Measurements from ENCODE around the gene AMOT. TPM values are rescaled to one million over a fixed set of nuclear protein-coding genes. Genes with fewer than 3 reads are reported as not detected.
A peak's percentile ranks its signal among the peaks of the same experiment; 100 is the strongest.

Gene AMOT
- total RNA-seq, 1 donor from 2014 or later = 36.9 TPM

DNA sequence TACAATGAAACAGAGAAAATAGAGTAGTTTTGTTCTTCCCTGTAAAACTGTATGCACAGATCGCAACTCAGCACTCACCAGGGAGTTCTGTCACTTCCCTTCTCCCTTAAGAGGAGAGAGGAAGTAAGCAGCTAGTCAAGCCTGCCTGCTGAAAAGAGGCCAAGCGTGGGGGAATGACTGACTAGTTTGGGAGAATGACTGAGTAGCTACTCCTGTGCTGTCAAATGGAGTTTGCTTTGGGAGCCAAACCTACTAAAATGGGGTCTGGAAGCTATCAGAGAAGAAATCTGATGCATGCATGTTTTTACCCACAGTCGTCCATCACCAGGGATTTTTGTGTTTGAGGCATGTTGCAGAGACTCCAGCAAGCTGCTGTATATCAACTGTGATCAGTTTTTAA, 106.3 kb downstream of the AMOT start:
- no peaks in the 10 kb centered on the region for H3K27me3 Mint-ChIP-seq (ENCODE audit: low read depth, unreplicated experiment)
- Histone ChIP-seq H3K4me1 (ENCODE audit: insufficient read depth, low read length) (no peaks in the 10 kb centered on the region), H2AFZ (ENCODE audit: low read depth, low read length) (peak overlapping the region; percentile 26), H3K27me3 (ENCODE audit: insufficient read depth, low read length) (no peaks in the 10 kb centered on the region), H3K9me3 (ENCODE audit: insufficient read depth, low read depth, low read length) (no peaks in the 10 kb centered on the region), H3K4me3 (ENCODE audit: insufficient read depth, low read depth, low read length) (no peak overlapping the region), H3K4me2 (ENCODE audit: low read length) (peak overlapping the region; percentile 22), H3K27ac (ENCODE audit: low read depth, low read length) (no peak overlapping the region), H4K20me1 (ENCODE audit: insufficient read depth, low read length) (no peaks in the 10 kb centered on the region), H3K79me2 (ENCODE audit: insufficient read depth, low read length) (no peaks in the 10 kb centered on the region), H3K36me3 (ENCODE audit: insufficient read depth, low read length) (no peaks in the 10 kb centered on the region), H3K9ac (ENCODE audit: low read length) (no peak overlapping the region)
- H3K4me3 Mint-ChIP-seq (ENCODE audit: unreplicated experiment) = no peak overlapping the region
- H3K4me1 Mint-ChIP-seq (ENCODE audit: low read depth, unreplicated experiment) = peaks cover 8% of the 10 kb centered on the region
- DNase-seq (ENCODE audit: low read depth) (peak; percentile 21), FAIRE-seq (peak; percentile 95)
- TF ChIP-seq CTCF (IDR thresholded peaks at IDR 0.05; ENCODE audit: insufficient read depth, low read depth, low read length) = no peak
- TF ChIP-seq EZH2 (IDR thresholded peaks at IDR 0.05; ENCODE audit: insufficient read depth, low read length) = no peak
- no peak overlapping the region for H3K27ac Mint-ChIP-seq (ENCODE audit: unreplicated experiment)
- H3K36me3 Mint-ChIP-seq (ENCODE audit: low read depth, unreplicated experiment) = no peaks in the 10 kb centered on the region
- H3K9me3 Mint-ChIP-seq (ENCODE audit: unreplicated experiment) = no peaks in the 10 kb centered on the region

DNA sequence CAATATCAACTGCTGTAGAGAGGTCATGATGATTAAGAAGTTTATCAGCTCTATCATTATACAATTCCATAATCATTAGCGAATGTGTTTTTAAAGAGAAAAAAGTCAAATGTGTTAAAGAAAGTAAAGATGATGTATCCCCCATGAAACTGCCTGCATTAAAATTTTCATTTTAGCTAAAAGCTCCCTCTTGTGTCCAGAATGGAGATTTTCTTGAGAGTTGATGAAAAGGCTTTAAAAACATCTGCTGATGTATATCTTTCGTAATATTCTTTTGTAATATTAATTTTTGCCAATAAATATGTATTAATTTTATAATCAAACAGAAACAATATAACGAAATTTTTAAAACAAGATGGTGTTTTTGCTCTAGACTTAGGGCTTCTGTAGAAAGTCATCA, 108.8 kb downstream of the AMOT start:
- peak; percentile 93 for FAIRE-seq
- no peak overlapping the region for H2AFZ ChIP-seq (ENCODE audit: low read depth, low read length)
- TF ChIP-seq CTCF (IDR thresholded peaks at IDR 0.05; ENCODE audit: insufficient read depth, low read depth, low read length) (no peak), EZH2 (IDR thresholded peaks at IDR 0.05; ENCODE audit: insufficient read depth, low read length) (no peak)
- H3K36me3 Mint-ChIP-seq (ENCODE audit: low read depth, unreplicated experiment) = no peaks in the 10 kb centered on the region
- DNase-seq (ENCODE audit: low read depth) = no peak
- no peak overlapping the region for H3K4me2 ChIP-seq (ENCODE audit: low read length)
- no peak overlapping the region for H3K27ac Mint-ChIP-seq (ENCODE audit: unreplicated experiment)
- H3K4me3 Mint-ChIP-seq (ENCODE audit: unreplicated experiment) = no peak overlapping the region
- no peaks in the 10 kb centered on the region for H3K9me3 ChIP-seq (ENCODE audit: insufficient read depth, low read depth, low read length)
- H3K9ac ChIP-seq (ENCODE audit: low read length) = no peak overlapping the region
- H3K4me1 ChIP-seq (ENCODE audit: insufficient read depth, low read length) = no peaks in the 10 kb centered on the region
- no peak overlapping the region for H3K4me3 ChIP-seq (ENCODE audit: insufficient read depth, low read depth, low read length)
- H4K20me1 ChIP-seq (ENCODE audit: insufficient read depth, low read length) = no peaks in the 10 kb centered on the region
- no peaks in the 10 kb centered on the region for H3K79me2 ChIP-seq (ENCODE audit: insufficient read depth, low read length)
- H3K4me1 Mint-ChIP-seq (ENCODE audit: low read depth, unreplicated experiment) = peaks cover 8% of the 10 kb centered on the region
- H3K9me3 Mint-ChIP-seq (ENCODE audit: unreplicated experiment) = no peaks in the 10 kb centered on the region
- H3K27ac ChIP-seq (ENCODE audit: low read depth, low read length) = no peak overlapping the region
- H3K27me3 Mint-ChIP-seq (ENCODE audit: low read depth, unreplicated experiment) = no peaks in the 10 kb centered on the region
- H3K36me3 ChIP-seq (ENCODE audit: insufficient read depth, low read length) = no peaks in the 10 kb centered on the region
- H3K27me3 ChIP-seq (ENCODE audit: insufficient read depth, low read length) = no peaks in the 10 kb centered on the region

Other genes starting within 250 kb of the AMOT start
- 0.23 and 0.29 TPM in 2 replicates for gene LHFPL1, start 160.9 kb downstream of the AMOT start, total RNA-seq

All from astrocyte (in vitro differentiated cells and primary cell).